HepG2 (cell line): ENCODE results near the gene SAMD10. TPM values are rescaled to one million over a fixed set of nuclear protein-coding genes. Genes with fewer than 3 reads are reported as not detected.

ENCODE experiments used
- BORCS8-MEF2B ChIP-seq: sonication (generic); formaldehyde crosslinking; IDR thresholded peaks from 2 replicates; pipeline ENCODE4 v1.8.0; 2022; ENCODE audit warnings: mild to moderate bottlenecking, missing genetic modification reagents
- DNMT3B ChIP-seq: conservative IDR thresholded peaks from 2 replicates; pipeline ENCODE4 v1.6.1; 2016; ENCODE audit warnings: missing biosample characterization, control low read depth
- HDAC2 ChIP-seq: sonication (generic); formaldehyde crosslinking; IDR thresholded peaks from 2 replicates; pipeline ENCODE4 v1.4.0; 2020; ENCODE audit warnings: missing genetic modification reagents
- PHF8 ChIP-seq: sonication (generic); formaldehyde crosslinking; IDR thresholded peaks from 2 replicates; pipeline ENCODE4 v1.5.0; 2020; ENCODE audit warnings: missing genetic modification reagents
- TGIF2 ChIP-seq: IDR thresholded peaks from 2 replicates; pipeline ENCODE4 v1.6.1; 2016; ENCODE audit warnings: control low read depth, missing compliant biosample characterization
- ZFP90 ChIP-seq: sonication (generic); formaldehyde crosslinking; IDR thresholded peaks from 2 replicates; pipeline ENCODE4 v1.8.0; 2022; ENCODE audit warnings: missing genetic modification reagents, mild to moderate bottlenecking, inconsistent platforms, borderline replicate concordance
- ZNF121 ChIP-seq: sonication (generic); formaldehyde crosslinking; IDR thresholded peaks from 2 replicates; pipeline ENCODE4 v1.5.0; 2020; ENCODE audit warnings: mild to moderate bottlenecking, missing genetic modification reagents
- ZNF282 ChIP-seq: fragments of 450-650 bp; IDR thresholded peaks from 2 replicates; pipeline ENCODE4 v1.6.1; 2018; ENCODE audit not compliant: partially characterized antibody
- ZNF501 ChIP-seq: sonication (generic); formaldehyde crosslinking; IDR thresholded peaks from 2 replicates; pipeline ENCODE4 v1.5.1; 2020; ENCODE audit warnings: mild to moderate bottlenecking, moderate library complexity, missing genetic modification reagents
- ZNF577 ChIP-seq: sonication (generic); formaldehyde crosslinking; IDR thresholded peaks from 2 replicates; pipeline ENCODE4 v1.4.0; 2020; ENCODE audit warnings: mild to moderate bottlenecking, low read depth, missing genetic modification reagents, borderline replicate concordance
- polyA plus RNA-seq, 8 experiments: library from polyadenylated mRNA; depleted of rRNA in 3 of 8; stranded (reverse) in 7 of 8; unstranded in 1 of 8; fragments of >200 nt; fragmentation: Illumina TruSeq in 4 of 8; extraction: Trizol in 4 of 8; gene quantifications; 2 replicates each; pipeline versions ENCODE4 v1.2.1 to v1.2.3, GENCODE V29; 2011 to 2016; ENCODE audit warnings: low read depth in 4 of 8, missing spikeins in 1 of 8, mixed read lengths in 1 of 8; ENCODE audit not compliant: insufficient read depth in 1 of 8
- total RNA-seq, 5 experiments: library from RNA; depleted of rRNA; stranded (reverse); fragments of >200 nt; fragmentation: Illumina TruSeq; extraction: Trizol; gene quantifications; 2 replicates each; pipeline ENCODE4 v1.2.3, GENCODE V29; 2016; ENCODE audit warnings: low read depth in 1 of 5
- TF ChIP-seq, protein P1 (sequence below): IDR thresholded peaks from 2 replicates; pipeline ENCODE4 v1.6.1; 2016; ENCODE audit warnings: mild to moderate bottlenecking, missing biosample characterization, missing genetic modification reagents
- TF ChIP-seq, protein P2 (sequence below): sonication (generic); formaldehyde crosslinking; IDR thresholded peaks from 2 replicates; pipeline ENCODE4 v1.5.1; 2020; ENCODE audit warnings: missing genetic modification reagents, mild to moderate bottlenecking, borderline replicate concordance
- TF ChIP-seq, protein P3 (sequence below): sonication (generic); formaldehyde crosslinking; IDR thresholded peaks from 2 replicates; pipeline ENCODE4 v1.8.0; 2023; ENCODE audit warnings: mild to moderate bottlenecking, missing genetic modification reagents
- TF ChIP-seq, protein P4 (sequence below): sonication (generic); formaldehyde crosslinking; IDR thresholded peaks from 2 replicates; pipeline ENCODE4 v1.4.0; 2020; ENCODE audit warnings: missing genetic modification reagents, borderline replicate concordance
- TF ChIP-seq, protein P5 (sequence below): sonication (generic); formaldehyde crosslinking; IDR thresholded peaks from 2 replicates; pipeline ENCODE4 v1.4.0; 2020; ENCODE audit warnings: missing genetic modification reagents
- TF ChIP-seq, protein P6 (sequence below): sonication (generic); formaldehyde crosslinking; IDR thresholded peaks from 2 replicates; pipeline ENCODE4 v1.9.0; 2021; ENCODE audit warnings: missing genetic modification reagents, mild to moderate bottlenecking, borderline replicate concordance
- TF ChIP-seq, protein P7 (sequence below): sonication (generic); formaldehyde crosslinking; IDR thresholded peaks from 2 replicates; pipeline ENCODE4 v1.5.0; 2020; ENCODE audit warnings: missing genetic modification reagents, mild to moderate bottlenecking, borderline replicate concordance

SAMD10 gene
- total and polyA plus RNA-seq, 2 of the 13 experiments (the other 11 are each of a cell fraction or from before 2014, with no cell fraction given), result 6.1 to 11.0 TPM

DNA sequence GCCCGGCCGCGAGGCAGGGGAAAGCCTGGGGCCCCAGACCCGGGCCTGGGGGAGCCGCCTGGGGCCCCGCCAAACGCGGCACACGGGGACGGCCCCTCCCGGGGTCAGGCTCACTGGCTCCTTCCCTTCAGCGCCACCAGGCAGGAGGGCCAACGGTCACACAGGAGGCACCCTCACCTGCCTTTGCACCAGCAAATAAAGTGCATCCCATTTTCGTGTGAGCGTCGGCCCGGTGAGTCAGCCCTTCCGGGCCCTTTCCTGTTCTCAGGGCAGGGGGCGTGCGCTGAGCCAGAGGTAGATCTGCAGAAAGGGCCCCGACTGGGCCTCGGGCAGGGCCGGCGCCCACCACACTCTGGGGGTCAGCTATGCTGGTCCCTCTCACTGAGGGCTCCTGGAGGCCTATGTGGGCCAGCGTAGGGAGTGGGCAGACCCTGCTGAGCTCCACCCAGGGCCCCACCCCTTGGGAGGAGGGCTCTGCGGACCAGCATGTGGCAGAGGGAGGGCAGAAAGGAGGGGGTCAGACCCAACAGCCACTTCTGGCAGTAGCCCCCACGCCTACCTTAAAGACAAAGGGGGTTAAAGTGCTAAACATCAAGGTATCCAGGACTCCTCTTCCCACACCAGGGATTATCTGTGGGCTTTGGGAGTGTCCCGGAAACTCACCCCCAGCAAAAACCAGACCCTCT lies 22.3 kb downstream of the SAMD10 start (continued):
- TF ChIP-seq ZNF121 (peak; percentile 61; the same call in 1 of the 2 replicates), ZNF577 (CRISPR knock-in tag) (no peak), ZNF501 (CRISPR knock-in tag) (no peak), DNMT3B (CRISPR knock-in tag) (no peak; the same call in 1 of the 2 replicates), ZFP90 (peak; percentile 97), PHF8 (CRISPR knock-in tag) (peak; percentile 74), ZNF282 (no peak), BORCS8-MEF2B (CRISPR knock-in tag) (peak; percentile 49; the same call in 1 of the 2 replicates), HDAC2 (CRISPR knock-in tag) (peak; percentile 51), TGIF2 (CRISPR knock-in tag) (no peak; the same call in 1 of the 2 replicates)
- TF ChIP-seq, protein P1, sequence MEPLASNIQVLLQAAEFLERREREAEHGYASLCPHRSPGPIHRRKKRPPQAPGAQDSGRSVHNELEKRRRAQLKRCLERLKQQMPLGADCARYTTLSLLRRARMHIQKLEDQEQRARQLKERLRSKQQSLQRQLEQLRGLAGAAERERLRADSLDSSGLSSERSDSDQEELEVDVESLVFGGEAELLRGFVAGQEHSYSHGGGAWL, result 0 out of 2 replicates have a peak, but pooled peaks have one; percentile 59
- TF ChIP-seq, protein P2, sequence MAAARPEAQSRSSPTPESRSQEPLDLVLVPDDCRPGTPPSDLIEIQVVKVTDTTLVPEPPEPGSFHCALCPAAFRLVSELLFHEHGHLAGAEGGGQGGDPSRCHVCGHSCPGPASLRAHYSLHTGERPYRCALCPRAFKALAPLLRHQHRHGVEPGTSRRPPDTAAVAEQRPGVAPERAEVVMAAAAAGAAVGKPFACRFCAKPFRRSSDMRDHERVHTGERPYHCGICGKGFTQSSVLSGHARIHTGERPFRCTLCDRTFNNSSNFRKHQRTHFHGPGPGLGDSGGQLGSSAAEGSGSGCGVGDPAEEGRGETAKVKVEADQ (CRISPR knock-in tag), result peak; percentile 78; the same call in 1 of the 2 replicates
- TF ChIP-seq, protein P3, sequence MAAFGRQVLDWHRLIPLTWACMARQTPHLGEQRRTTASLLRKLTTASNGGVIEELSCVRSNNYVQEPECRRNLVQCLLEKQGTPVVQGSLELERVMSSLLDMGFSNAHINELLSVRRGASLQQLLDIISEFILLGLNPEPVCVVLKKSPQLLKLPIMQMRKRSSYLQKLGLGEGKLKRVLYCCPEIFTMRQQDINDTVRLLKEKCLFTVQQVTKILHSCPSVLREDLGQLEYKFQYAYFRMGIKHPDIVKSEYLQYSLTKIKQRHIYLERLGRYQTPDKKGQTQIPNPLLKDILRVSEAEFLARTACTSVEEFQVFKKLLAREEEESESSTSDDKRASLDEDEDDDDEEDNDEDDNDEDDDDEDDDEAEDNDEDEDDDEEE (CRISPR knock-in tag), result no peak; the same call in 1 of the 2 replicates
- TF ChIP-seq, protein P4, sequence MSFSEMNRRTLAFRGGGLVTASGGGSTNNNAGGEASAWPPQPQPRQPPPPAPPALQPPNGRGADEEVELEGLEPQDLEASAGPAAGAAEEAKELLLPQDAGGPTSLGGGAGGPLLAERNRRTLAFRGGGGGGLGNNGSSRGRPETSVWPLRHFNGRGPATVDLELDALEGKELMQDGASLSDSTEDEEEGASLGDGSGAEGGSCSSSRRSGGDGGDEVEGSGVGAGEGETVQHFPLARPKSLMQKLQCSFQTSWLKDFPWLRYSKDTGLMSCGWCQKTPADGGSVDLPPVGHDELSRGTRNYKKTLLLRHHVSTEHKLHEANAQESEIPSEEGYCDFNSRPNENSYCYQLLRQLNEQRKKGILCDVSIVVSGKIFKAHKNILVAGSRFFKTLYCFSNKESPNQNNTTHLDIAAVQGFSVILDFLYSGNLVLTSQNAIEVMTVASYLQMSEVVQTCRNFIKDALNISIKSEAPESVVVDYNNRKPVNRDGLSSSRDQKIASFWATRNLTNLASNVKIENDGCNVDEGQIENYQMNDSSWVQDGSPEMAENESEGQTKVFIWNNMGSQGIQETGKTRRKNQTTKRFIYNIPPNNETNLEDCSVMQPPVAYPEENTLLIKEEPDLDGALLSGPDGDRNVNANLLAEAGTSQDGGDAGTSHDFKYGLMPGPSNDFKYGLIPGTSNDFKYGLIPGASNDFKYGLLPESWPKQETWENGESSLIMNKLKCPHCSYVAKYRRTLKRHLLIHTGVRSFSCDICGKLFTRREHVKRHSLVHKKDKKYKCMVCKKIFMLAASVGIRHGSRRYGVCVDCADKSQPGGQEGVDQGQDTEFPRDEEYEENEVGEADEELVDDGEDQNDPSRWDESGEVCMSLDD (CRISPR knock-in tag), result no peak
- TF ChIP-seq, protein P5, sequence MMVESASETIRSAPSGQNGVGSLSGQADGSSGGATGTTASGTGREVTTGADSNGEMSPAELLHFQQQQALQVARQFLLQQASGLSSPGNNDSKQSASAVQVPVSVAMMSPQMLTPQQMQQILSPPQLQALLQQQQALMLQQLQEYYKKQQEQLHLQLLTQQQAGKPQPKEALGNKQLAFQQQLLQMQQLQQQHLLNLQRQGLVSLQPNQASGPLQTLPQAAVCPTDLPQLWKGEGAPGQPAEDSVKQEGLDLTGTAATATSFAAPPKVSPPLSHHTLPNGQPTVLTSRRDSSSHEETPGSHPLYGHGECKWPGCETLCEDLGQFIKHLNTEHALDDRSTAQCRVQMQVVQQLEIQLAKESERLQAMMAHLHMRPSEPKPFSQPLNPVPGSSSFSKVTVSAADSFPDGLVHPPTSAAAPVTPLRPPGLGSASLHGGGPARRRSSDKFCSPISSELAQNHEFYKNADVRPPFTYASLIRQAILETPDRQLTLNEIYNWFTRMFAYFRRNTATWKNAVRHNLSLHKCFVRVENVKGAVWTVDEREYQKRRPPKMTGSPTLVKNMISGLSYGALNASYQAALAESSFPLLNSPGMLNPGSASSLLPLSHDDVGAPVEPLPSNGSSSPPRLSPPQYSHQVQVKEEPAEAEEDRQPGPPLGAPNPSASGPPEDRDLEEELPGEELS (CRISPR knock-in tag), result peak; percentile 59
- TF ChIP-seq, protein P6, sequence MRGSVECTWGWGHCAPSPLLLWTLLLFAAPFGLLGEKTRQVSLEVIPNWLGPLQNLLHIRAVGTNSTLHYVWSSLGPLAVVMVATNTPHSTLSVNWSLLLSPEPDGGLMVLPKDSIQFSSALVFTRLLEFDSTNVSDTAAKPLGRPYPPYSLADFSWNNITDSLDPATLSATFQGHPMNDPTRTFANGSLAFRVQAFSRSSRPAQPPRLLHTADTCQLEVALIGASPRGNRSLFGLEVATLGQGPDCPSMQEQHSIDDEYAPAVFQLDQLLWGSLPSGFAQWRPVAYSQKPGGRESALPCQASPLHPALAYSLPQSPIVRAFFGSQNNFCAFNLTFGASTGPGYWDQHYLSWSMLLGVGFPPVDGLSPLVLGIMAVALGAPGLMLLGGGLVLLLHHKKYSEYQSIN (CRISPR knock-in tag), result no peak
- TF ChIP-seq, protein P7, sequence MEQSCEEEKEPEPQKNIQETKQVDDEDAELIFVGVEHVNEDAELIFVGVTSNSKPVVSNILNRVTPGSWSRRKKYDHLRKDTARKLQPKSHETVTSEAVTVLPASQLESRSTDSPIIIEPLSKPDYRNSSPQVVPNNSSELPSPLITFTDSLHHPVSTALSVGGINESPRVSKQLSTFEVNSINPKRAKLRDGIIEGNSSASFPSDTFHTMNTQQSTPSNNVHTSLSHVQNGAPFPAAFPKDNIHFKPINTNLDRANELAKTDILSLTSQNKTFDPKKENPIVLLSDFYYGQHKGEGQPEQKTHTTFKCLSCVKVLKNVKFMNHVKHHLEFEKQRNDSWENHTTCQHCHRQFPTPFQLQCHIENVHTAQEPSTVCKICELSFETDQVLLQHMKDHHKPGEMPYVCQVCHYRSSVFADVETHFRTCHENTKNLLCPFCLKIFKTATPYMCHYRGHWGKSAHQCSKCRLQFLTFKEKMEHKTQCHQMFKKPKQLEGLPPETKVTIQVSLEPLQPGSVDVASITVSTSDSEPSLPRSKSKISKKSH, result peak; percentile 93
